GM18868 (cell line): ENCODE data around the gene PRPF8.
"Not testable (repeated sequence)": the region's sequence is repeated elsewhere in the genome, so short reads cannot be mapped to it uniquely, and the experiment has no call there.

ENCODE experiments used
- ATAC-seq: cut with Tn5 transposase; IDR thresholded peaks from one replicate; pipeline ENCODE4 v1.9.1; 2021; ENCODE audit warnings: mild to moderate bottlenecking, moderate library complexity; ENCODE audit not compliant: unreplicated experiment

The PRPF8 gene

DNA sequence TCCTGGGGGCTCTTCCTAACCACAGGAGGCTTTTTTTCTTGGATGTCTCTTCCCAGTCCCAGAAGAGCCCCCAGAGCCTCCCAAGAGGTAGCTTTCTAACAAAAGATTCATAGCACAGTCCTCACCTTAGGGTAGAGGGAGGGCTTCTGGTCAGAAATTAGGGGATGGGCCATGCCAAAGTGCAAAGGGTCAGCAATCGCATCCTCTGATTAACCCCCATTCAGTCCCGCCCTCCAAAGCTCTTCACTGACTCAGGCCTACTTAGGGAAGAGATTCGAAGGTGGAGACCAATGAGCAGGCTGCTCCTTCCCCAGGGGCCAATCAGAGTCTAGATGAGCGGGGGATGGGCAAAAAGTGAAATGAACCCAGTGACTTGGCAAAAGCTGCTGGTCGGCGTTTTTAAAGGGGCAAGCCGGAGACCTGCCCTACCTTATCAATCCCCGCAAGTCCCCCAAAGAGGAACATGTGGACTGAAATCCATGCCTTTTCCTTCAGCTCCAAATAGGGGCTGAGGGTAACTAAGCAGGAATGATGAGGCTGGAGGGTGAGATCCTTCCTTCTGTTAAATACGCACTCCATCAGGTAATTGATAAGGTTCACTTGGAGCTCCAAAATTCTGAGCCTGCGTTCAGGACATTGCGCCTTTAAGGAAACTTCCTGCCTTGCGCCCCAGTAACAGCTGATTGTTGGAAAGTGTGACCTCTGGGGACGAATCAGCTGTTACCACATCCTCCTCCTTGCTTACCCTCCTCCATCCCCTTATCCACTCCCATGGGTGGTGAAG is 32.4 kb upstream of the PRPF8 start:
- peak; percentile 36 for ATAC-seq

- ATAC-seq: peak; percentile 78
Measured at GRCh38 chr17:1716076-1716911, 31.6 kb upstream of the PRPF8 start.

GRCh38 chr17:1715803-1716075 is 31.1 kb upstream of the PRPF8 start:
- ATAC-seq: no peak

DNA sequence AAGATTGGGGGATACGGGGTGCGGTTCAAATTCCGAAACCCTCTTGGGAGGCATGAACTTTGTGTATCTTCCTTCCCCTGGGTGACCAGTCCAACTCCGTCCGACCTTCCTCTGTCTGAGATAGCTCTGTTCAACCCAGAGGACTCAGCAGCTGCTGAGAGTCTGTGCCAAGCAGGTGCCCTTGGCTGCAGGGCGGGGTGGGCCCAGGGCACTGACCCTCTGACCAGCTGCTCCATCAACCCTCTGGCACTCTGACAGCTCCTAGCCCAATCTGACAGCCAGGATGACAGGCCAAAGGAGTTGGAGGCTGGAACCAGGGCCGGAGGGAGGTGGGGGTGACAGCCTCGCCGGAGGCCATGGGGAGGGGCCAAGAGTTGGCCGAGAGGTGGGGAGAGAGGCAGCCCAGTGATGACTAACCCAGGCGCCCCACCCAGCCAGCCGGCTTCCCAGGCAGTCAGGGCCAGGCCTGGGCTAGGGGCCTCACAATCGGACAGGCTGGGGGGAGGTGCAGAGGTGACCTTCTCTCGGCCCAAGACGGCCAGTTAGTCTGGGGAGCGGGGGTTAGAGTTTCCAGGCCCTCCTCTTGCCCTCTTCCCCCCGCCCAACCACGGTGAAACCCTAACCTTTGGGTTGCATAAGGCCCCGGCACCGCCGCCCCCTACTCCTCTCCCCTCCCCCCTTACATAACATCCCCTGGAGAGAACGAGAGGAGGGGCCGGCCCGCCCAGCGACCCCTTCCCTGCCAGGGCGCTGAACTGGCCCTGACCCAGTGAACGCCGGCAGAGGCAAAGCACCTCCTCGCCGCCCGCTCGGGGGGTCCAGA is 30.5 kb upstream of the PRPF8 start:
- ATAC-seq: no peak

GRCh38 chr17:1714427-1714979 is 29.8 kb upstream of the PRPF8 start:
- no peak for ATAC-seq

DNA sequence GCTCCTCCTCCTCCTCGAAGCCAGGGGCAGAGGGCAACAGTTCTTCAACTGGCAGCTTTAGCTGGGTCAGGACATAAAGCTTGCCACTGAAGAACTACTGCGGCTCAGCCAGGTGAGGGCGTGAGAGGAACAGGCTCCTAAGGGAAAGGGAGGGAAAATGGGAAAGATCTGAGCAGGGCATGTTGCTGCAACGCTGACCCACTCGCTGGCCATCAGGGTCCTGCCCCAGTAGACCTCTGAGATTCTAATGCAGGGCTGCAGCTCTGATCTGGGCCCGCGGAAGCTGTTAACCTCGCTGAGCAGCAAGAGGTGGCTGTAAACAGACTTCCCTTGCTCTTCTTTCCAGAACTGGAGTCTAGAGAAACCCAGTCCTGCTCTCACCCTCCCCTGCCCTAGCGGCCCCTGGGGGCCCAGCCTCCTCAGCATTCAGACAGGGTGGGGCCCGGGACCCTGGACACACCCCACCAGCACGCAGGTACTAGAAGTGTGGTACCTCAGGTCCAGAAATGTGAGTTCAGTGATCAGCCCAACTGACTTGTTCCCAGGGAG is 29.3 kb upstream of the PRPF8 start:
- no peak for ATAC-seq

- ATAC-seq: no peak
Measured at GRCh38 chr17:1713160-1713877, 28.7 kb upstream of the PRPF8 start.

DNA sequence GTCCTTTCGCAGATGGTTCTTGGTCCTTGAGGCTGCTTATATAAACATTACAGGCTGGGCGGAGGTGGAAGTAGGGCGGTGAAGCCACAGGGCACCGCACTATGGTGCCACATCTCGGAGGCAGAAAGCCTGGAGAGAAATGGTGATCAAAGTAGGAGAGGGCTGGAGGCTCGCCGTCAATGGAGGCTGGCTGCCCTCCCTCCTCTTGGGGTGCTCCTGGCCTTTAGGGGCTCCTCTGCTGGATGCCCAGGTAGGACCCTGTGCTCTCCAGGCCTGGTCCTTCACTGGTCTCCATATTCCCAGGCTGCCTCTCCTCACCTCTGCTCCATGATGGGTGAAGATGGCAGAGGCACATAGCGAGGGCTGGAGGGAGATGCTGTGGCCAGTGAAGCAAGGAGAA is 27.6 kb upstream of the PRPF8 start:
- no peak for ATAC-seq

- ATAC-seq: no peak
Measured at GRCh38 chr17:1711804-1712203, 27.1 kb upstream of the PRPF8 start.

- no peak for ATAC-seq
Measured at GRCh38 chr17:1710807-1711553, 26.3 kb upstream of the PRPF8 start.

GRCh38 chr17:1709971-1710806 is 25.5 kb upstream of the PRPF8 start, which contains the start of gene TLCD2:
TSS of gene TLCD2 (minus strand) at chr17:1710377. CDS start at chr17:1710242, 135 bp downstream.
- ATAC-seq: no peak

GRCh38 chr17:1709403-1709951 is 24.8 kb upstream of the PRPF8 start:
- ATAC-seq: no peak

DNA sequence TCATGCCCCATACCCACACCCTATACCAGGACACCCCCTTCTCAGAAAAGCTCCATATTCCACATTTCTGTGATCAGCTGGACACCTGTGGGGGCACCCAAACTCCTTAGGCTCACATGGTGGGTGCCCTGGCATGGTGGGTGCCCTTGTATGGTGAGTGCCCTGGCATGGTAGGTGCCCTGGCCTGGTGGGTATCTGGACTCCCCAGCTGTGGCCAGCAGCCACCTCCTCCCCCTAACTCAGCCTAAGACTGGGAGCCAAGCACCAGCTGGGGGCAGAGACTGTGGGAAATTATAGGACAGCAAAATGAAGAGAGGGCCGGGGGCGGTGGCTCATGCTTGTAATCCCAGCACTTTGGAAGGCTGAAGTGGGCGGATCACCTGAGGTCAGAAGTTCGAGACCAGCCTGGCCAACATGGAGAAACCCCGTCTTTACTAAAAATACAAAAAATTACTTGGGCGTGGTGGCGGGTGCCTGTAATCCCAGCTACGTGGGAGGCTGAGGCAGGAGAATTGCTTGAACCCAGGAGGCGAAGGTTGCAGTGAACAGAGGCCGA is 24.2 kb upstream of the PRPF8 start:
- ATAC-seq: not testable (repeated sequence)

DNA sequence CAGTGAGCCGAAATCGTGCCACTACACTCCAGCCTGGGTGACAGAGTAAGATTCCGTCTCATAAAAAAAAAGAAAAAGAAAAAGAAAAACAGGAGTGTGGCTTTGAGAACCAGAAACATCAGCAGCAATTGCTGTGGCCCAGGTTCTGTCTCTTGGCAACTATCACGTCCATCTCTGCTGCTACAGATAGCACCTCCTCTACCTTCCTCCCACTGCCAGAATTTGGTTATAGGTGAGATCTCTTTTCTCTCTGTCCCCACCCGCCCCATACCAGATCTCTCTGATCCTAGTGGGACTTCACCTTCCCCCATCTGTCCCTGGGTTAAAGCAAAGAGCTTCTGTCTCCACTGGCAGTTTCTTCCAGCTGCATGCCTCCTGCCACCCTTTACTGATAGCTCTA is 22.4 kb upstream of the PRPF8 start:
- ATAC-seq: no peak

- ATAC-seq: no peak
Measured at GRCh38 chr17:1705004-1705403, 20.3 kb upstream of the PRPF8 start.

DNA sequence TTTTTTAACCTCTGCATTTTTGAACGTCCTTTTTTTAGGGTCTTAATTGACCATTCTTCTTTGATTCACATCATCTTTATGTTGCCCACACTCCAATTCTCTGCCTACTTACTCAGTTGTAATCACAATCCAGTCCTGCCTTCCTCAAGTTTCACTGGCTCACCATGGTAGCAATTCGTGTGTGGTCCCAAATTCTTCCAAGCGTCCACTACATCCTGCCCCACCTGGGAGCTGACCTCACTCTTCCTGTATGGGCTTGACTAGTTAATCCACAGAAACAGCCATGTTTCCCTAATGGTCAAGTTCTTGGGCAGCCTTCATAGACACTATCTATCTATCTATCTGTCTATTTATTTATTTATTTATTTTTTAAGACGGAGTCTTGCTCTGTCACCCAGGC is 18.4 kb upstream of the PRPF8 start:
- no peak for ATAC-seq

DNA sequence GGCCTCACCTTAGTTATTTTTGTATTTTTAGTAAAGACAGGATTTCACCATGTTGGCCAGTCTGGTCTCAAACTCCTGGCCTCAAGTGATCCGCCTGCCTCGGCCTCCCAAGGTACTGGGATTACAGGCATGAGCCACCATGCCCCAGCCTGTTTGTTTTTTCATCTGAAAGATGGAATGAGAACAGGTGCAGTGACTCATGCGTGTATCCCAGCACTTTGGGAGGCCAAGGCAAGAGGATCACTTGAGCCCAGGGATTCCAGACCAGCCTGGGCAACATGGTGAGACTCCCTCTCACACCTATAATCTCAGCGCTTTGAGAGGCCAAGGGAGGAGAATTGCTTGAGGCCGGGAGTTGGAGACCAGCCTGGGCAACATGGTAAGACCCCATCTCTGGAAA is 15.2 kb upstream of the PRPF8 start:
- ATAC-seq: not testable (repeated sequence)

- ATAC-seq: no peak
Measured at GRCh38 chr17:1697681-1698080, 13.0 kb upstream of the PRPF8 start.
